ENCODE measurements around the gene RASD1. TPM values are rescaled to one million over a fixed set of nuclear protein-coding genes. Genes with fewer than 3 reads are reported as not detected.
A peak's percentile ranks its signal among the peaks of the same experiment; 100 is the strongest.

Gene RASD1
- total RNA-seq, 1 donor from 2014 or later, result 5.6 TPM

GRCh38 chr17:17508019-17508535 is 11.9 kb upstream of the RASD1 start:
- Mint-ChIP-seq H3K4me3 (ENCODE audit: low read depth) (no peak overlapping the region), H3K27ac (no peak overlapping the region), H3K27me3 (no peaks in the 10 kb centered on the region), H3K9me3 (ENCODE audit: low read depth) (no peaks in the 10 kb centered on the region), H3K4me1 (ENCODE audit: low read depth) (no peaks in the 10 kb centered on the region), H3K36me3 (ENCODE audit: insufficient read depth) (no peaks in the 10 kb centered on the region)
- no peak for TF ChIP-seq CTCF (IDR thresholded peaks at IDR 0.05; ENCODE audit: unreplicated experiment)
- no peak for DNase-seq (ENCODE audit: low spot score, unreplicated experiment)

GRCh38 chr17:17507465-17508011 is 11.3 kb upstream of the RASD1 start:
- no peak overlapping the region for H3K4me3 Mint-ChIP-seq (ENCODE audit: low read depth)
- H3K9me3 Mint-ChIP-seq (ENCODE audit: low read depth), result no peaks in the 10 kb centered on the region
- peaks cover 4% of the 10 kb centered on the region for H3K27me3 Mint-ChIP-seq
- no peak for TF ChIP-seq CTCF (IDR thresholded peaks at IDR 0.05; ENCODE audit: unreplicated experiment)
- no peaks in the 10 kb centered on the region for H3K4me1 Mint-ChIP-seq (ENCODE audit: low read depth)
- H3K27ac Mint-ChIP-seq, result no peak overlapping the region
- DNase-seq (ENCODE audit: low spot score, unreplicated experiment), result no peak
- no peaks in the 10 kb centered on the region for H3K36me3 Mint-ChIP-seq (ENCODE audit: insufficient read depth)

GRCh38 chr17:17506893-17507464 is 10.8 kb upstream of the RASD1 start:
- Mint-ChIP-seq H3K27ac (no peak overlapping the region), H3K36me3 (ENCODE audit: insufficient read depth) (no peaks in the 10 kb centered on the region), H3K4me3 (ENCODE audit: low read depth) (no peak overlapping the region), H3K4me1 (ENCODE audit: low read depth) (no peaks in the 10 kb centered on the region), H3K27me3 (peaks cover 4% of the 10 kb centered on the region), H3K9me3 (ENCODE audit: low read depth) (no peaks in the 10 kb centered on the region)
- no peak for TF ChIP-seq CTCF (IDR thresholded peaks at IDR 0.05; ENCODE audit: unreplicated experiment)
- no peak for DNase-seq (ENCODE audit: low spot score, unreplicated experiment)

GRCh38 chr17:17506181-17506741 is 10.1 kb upstream of the RASD1 start:
- Mint-ChIP-seq H3K9me3 (ENCODE audit: low read depth) (no peaks in the 10 kb centered on the region), H3K4me1 (ENCODE audit: low read depth) (no peaks in the 10 kb centered on the region), H3K27me3 (peaks cover 4% of the 10 kb centered on the region), H3K36me3 (ENCODE audit: insufficient read depth) (no peaks in the 10 kb centered on the region), H3K27ac (peak overlapping the region; percentile 69), H3K4me3 (ENCODE audit: low read depth) (no peak overlapping the region)
- no peak for DNase-seq (ENCODE audit: low spot score, unreplicated experiment)
- TF ChIP-seq CTCF (IDR thresholded peaks at IDR 0.05; ENCODE audit: unreplicated experiment), result no peak

GRCh38 chr17:17505610-17506171 is 9.5 kb upstream of the RASD1 start:
- H3K4me3 Mint-ChIP-seq (ENCODE audit: low read depth), result no peak overlapping the region
- no peaks in the 10 kb centered on the region for H3K36me3 Mint-ChIP-seq (ENCODE audit: insufficient read depth)
- H3K27ac Mint-ChIP-seq, result no peak overlapping the region
- no peak for TF ChIP-seq CTCF (IDR thresholded peaks at IDR 0.05; ENCODE audit: unreplicated experiment)
- peaks cover 7% of the 10 kb centered on the region for H3K27me3 Mint-ChIP-seq
- no peaks in the 10 kb centered on the region for H3K4me1 Mint-ChIP-seq (ENCODE audit: low read depth)
- no peak for DNase-seq (ENCODE audit: low spot score, unreplicated experiment)
- no peaks in the 10 kb centered on the region for H3K9me3 Mint-ChIP-seq (ENCODE audit: low read depth)

Measured in progenitor cell of endocrine pancreas (in vitro differentiated cells).